PFSK-1 (cell line): ENCODE measurements around the gene GIMAP5.

ENCODE experiments used
- POLR2AphosphoS5 ChIP-seq: IDR thresholded peaks from 2 replicates; pipeline ENCODE4 v1.6.1; 2012; ENCODE audit warnings: low read depth, mild to moderate bottlenecking, control low read depth, low read length, moderate library complexity
- TAF1 ChIP-seq: IDR thresholded peaks from 2 replicates; pipeline ENCODE4 v1.6.1; 2012; ENCODE audit warnings: low read length, control low read depth, borderline replicate concordance; ENCODE audit not compliant: insufficient read depth

DNA sequence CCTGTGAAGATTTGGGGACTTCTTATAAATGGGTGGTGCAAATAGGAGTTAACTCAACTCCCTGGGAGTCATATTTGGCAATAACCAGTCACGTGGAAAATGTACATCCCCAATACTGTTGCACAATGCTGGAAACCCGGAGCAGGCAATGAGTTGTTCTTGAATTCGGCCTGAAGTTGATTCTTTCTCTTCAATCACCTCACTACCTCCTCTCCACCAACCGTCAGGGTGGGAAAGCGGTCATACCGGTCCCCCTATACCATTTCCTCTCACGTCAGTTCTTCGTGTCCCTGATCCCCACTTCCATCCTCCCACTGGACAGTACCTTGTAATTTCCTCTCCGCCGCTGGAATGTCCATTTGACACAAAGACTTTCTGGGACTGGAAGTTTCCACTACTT, 2.8 kb downstream of the GIMAP5 start:
- TF ChIP-seq POLR2AphosphoS5 (no peak), TAF1 (no peak)
